ENCODE results near the gene DUT.
"Not testable (repeated sequence)": the region's sequence is repeated elsewhere in the genome, so short reads cannot be mapped to it uniquely, and the experiment has no call there.

DUT gene

DNA sequence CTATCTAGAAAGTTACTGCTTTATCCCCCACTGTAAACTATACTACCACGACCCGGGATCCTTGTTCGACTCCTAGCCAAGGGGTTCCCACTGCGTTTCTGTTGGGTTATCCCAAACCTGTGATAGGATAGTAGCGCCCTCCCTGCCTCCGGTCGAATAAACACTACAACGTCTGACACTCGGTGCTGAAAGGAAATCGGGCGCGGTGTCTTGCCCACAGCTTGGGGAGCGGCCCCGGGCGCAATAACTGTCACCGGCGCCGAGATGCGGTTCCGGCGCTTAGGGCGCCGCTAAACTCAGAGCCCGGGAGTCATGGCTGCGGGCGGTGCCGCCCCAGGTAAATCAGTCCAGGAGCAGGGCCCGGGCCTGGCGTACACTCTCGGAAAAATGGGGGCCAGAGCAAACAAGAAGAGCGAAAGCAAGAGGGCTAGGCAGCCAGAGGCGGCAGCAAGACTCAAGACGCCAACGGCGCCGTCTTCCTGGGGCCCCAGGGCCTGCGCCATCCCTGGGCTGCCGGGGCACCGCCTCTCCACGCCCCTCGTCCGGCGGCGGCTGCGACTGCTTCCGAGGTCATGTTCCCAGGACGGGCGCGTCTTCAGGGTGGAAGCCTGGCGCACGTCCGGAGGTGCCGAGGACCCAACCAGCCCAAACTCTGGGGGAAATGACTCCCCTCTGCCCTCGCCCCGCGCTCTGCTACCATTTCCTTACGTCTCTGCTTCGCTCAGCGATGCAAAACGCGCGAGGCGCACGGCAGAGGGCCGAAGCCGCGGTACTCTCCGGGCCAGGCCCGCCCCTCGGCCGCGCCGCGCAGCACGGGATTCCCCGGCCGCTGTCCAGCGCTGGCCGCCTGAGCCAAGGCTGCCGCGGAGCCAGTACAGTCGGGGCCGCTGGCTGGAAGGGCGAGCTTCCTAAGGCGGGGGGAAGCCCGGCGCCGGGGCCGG, at the start of gene DUT:
DUT (plus strand) TSS at position 575 of the 941 bp plus-strand sequence; CDS start at position 662, 87 bp downstream.
- DNase-seq (ENCODE audit: low read depth in 3 of 3) = peak; percentile 66 to 75 (median 68)

DNA sequence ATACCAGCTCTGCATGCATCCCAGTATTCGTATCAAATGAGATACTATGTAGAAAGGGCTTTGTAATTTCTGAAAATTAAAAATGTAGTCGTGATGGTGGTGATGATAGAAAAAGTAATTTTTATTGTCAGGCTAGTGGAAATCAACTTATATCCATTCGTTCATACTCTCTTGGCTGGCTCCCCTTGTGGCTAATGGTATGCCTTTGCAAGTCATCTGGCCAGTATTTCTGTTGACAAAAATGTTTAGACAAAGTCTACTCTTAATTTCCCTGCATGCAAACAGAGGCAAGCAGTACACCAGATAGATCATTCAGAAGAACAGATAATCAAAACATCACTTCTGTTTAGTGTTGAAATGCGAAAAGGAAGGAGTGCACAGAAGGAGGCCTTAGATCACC, 49.6 kb upstream of the DUT start:
- no peak for DNase-seq (ENCODE audit: low read depth in 3 of 3)

DNA sequence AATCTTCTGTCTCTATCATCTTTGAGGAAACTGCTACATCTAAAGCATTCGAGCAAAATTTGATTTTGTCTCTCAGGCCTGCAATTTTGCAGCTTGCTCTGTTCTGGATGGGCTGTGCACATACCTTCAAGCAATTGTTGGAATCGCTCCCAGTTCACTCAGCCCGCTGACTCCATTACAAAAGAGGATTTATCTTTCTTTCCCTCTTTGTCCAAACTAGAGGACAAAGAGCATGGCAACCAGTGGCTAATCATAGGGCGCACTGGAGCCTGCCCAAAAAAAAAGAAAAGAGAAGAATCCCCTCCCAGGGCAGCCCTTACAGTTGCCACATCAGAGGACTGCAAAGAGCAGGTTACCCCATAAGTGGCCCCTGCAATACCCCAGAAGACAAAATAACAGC, 49.0 kb upstream of the DUT start:
- DNase-seq (ENCODE audit: low read depth in 3 of 3) = no peak

DNA sequence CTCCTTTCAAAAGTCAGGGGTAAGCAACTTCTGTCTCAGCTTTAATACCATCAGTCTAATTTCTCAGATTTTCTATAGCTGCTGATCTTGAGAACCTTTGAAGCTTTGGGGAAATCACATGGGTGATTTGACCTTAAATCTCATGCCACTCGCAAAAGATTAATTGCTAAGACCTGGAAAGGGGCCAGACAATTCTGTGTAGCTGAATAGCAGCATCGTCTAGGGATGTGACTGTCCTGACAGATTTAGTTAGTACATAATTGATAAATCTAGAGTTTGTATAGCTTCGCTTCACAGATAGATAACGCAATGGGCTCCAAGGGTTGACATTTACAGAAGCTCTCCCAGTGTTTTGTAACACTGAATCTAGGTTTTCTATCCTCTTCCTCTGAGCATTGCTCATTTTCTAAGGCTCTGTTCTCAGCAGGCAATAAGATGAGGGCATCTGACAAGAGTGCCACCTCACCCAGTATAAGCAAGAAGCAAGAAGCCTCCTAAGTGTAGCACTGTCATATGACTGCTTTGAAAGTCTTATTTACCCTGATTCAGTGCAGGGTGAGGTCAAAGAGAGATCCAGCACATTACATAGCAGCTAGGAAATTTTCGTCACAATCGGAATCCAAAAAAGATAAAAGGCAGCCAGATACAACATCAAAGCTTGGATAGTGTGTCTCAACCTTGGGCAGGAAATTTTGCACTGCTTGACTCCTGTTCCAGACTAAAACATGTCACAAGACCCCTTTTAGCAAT, 47.7 kb upstream of the DUT start:
- no peak for DNase-seq (ENCODE audit: low read depth in 3 of 3)

DNA sequence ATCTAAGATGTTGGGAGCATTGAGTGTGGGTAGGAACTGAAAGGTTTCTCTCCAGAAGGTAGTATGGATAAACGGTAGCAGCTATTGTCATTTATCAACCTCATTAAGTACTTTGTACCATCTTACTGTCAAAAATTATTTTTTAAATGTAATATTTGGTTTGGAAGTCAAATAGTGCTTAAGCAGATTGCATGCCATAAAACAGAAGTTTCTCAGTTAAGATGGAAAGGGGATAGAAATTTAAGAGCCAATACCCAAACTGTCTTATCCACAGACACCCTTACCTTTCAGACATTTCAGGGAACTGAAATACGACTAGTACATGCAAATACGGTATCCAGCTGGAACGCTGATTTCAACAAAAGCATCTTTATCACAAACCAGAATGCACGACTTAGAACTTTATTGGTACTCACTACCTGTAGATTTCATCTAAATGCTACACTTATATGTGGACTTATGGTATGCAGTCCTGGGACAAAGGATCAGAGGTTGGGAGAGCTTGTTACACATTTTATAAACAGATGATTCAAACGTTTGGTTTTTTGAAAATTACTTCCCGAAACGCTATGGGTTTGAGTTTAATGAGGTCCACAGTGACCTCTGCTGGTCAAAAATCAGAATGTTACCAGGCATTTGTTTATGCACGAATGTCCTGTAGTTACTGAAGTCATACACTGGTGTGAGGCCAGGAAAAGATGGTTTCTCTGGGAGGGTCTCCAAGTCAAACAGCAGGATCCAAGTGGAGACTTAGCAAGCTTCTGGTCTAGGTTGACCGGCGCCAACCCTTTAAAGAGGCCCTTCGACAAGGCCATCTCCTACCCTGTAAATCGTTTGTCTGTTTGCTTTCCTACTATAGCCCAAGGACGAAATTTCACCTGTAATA, 45.7 kb upstream of the DUT start:
- peak in 2 of 3 donors; percentile 26 to 29 for DNase-seq (ENCODE audit: low read depth in 3 of 3)

DNA sequence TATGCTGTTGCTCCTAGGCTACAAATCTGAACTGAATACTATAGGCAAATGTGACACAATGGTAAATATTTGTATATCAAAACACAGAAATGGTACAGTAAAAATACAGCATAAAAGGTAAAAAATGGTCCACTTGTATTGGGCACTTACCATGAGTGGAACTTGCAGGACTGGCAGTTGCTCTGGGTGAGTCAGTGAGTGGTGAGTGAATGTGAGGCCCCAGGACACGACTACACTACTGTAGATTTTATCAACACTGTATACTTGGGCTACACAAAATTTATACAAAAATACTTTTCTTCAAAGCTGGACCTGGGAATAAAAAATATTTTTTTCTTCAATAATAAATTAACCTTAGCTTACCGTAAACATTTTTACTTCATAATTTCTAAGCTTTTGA, 41.6 kb upstream of the DUT start:
- no peak for DNase-seq (ENCODE audit: low read depth in 3 of 3)

DNA sequence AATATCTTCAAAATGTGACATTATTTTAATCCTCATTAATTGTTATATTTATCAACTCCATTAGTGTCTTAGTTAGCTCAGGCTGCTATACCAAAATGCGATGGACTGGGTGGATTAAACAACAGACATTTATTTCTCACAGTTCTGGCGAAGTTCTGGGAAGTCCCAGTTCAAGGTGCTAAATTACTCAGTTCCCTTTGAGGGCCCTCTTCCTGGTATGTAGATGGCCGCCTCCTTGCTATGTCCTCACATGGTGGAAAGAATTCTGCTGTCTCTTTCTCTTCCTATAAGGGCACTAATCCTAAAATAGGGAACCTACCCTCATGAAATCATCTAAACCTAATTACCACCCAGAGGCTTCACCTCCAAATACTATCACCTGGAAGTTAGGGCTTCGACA, 38.8 kb upstream of the DUT start:
- no peak for DNase-seq (ENCODE audit: low read depth in 3 of 3)

DNA sequence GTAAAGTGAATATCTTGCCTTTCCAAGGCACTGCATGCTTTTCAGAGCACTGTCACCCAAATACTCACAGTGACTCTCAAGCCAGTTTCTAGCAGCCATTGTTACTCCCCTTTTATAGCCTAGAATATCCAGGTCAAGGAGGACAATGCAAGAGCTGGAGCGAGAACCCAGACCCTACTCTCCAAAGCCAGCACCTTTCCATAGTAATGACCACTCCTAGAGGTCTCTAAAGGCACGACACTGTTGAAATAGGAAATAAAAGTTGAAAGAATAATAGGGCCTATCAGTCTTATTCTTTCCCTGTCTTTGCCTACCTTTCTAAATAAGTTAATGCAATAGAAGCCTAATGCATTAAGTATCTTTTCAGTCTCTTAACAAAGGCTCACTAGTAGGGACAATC, 33.6 kb upstream of the DUT start:
- DNase-seq (ENCODE audit: low read depth in 3 of 3) = no peak

DNA sequence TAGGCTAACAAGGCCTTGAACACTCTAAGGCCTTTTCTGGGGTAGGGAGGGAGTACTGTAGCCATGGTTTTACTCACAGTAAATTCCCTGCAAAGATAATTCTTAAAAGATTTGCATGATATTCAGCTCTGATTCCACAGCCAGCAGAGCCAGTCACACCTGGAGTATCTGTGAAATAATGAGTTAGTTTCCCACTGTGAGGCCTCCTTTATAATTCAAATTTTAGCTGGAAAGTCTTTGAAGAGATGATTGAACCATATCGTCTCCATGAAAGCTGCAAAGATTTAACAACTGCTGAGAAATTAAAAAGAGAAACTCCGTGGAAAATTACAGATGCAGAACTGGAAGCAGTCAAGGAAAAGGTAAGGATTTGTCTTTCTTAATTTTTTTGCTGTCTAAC, 32.3 kb upstream of the DUT start:
- no peak for DNase-seq (ENCODE audit: low read depth in 3 of 3)

DNA sequence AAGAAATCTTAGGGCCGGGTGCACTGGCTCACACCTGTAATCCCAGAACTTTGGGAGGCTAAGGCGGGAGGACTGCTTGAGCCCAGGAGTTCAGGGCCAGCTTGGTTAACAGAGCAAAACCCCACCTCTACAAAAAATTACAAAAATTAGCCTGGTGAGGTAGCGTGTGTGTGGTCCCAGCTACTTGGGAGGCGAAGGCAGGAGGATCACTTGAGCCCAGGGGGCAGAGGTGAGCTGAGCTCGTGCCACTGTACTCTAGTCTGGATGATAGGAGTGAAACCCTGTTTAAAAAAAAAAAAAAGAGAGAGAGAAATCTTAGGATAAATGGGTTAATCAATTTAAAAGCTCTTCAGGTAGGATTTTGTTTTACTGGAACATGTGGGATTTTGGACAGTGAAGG, 31.2 kb upstream of the DUT start:
- no peak for DNase-seq (ENCODE audit: low read depth in 3 of 3)

DNA sequence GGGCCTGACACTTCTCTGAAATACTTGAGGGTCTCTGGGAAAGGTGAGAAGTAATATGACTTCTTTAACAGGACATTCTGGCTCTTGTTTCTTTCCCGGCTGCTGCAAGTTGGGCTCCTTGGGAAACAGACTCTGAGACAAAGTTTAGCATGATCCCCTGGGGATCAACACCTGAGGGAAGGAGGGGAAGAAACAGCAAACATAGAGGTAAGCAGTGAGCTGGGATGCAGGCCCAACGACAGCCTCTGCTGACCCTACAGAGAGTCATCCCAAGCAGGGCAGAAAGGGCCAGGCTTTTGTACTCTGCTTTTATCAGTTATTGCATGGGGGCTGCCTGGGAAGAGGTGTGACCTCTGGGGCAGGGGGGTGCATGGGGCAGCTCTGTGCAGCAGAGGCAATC, 26.8 kb upstream of the DUT start:
- no peak for DNase-seq (ENCODE audit: low read depth in 3 of 3)

DNA sequence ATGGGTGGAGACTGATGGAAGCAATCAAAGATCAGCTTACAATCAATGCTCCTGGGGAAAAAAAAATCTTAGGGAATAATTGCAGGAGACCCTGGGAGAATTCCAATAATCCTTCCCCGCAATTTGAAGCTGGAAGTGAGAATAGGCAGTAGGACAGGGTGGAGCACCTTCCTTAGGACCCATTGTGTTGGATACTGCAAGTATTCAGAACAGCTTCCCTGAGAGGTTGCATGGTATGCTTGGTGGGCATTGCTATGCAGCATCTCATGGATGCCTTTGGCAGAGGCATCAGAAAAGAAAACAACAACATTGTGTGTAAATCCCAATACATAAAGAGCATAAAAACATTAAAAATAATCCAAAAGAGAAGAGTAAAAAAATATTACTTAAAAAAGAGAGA, 24.6 kb upstream of the DUT start:
- DNase-seq (ENCODE audit: low read depth in 3 of 3) = no peak

DNA sequence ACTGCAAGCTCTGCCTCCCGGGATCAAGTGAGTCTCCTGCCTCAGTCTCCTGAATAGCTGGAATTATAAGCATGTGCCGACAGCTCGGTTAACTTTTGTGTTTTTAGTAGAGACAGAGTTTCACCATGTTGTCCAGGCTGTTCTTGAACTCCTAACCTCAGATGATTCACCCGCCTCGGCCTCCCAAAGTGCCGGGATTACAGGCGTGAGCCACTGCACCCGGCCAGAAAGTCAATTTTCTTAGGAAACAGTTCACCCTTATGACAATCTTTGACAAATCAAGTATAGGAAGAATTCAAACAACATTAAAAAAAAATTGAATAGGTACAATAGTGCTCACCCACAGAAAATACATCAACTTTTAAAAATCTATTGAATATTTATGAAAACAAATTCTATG, 23.6 kb upstream of the DUT start:
- DNase-seq (ENCODE audit: low read depth in 3 of 3) = no peak

DNA sequence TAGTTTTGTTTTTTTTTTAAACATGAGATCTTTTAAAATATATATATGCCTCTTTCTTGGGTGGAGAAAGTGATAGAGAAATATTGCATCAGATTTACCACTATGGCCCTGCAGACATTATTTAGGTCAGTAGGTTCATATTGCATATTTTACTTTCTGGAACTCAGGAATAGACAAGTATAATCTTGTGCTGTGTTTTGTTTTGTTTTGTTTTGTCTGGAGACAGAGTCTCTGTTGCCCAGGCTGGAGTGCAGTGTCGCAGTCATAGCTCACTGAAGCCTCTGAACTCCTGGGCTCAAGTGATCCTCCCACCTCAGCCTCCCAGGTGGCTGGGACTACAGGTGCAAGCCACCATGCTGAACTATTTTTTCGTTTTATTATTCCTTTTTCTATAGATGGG, 21.5 kb upstream of the DUT start:
- no peak for DNase-seq (ENCODE audit: low read depth in 3 of 3)

DNA sequence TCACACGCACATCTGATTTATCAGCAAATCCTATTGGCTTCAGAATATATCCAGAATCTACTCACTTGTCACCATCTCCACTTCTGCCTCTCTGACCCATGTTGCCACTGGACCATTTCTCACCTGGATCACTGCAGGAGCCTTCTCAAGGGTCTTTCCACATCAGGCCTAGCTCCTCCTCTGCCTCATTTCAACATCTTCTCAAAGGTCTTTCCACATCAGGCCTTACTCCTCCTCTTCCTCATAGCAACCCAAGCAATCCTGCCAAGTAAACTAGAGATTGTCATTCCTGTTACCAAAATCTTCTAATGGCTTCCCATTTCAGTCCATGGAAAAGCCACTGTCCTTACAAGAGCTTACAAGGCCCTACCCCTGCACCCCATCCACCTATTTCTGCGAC, 18.0 kb upstream of the DUT start:
- DNase-seq (ENCODE audit: low read depth in 3 of 3) = no peak

DNA sequence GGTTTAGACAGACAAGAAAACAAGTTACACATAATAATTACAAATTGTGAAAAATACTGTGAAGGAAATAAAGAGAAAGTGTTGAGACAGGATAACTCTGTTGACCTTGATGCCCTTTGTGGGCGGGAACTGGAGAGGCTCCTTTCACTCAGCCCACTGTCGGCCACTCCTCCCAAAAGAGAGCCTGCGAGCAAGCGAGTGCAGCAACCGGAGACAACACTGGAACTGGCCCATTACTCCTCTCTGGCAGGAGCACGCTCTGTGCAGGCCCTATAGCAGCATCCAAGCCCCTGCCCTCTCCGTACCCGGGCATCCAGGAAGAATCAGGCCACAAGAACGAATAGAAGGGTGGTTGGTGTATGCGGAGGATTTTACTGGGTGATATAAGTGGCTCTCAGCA, 16.2 kb upstream of the DUT start:
- no peak for DNase-seq (ENCODE audit: low read depth in 3 of 3)

DNA sequence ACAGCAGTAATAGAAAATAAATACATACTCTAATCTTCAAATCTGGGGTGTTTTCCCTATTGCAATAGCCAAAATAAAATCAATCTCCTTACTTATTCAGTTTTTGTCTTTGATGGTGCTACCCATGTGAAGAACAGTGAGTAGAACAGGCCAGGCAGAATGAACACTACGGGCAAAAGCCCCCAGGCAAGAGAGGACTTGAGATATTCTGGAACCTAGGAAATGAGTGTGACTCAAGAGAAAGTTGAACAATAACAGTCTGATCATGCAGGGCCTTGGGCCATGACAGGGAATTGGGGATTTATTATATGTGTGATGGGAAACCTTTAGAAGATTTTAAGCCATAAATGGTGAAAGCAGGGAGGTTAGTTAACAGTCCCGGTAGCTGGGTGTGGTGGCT, 14.0 kb upstream of the DUT start:
- no peak for DNase-seq (ENCODE audit: low read depth in 3 of 3)

DNA sequence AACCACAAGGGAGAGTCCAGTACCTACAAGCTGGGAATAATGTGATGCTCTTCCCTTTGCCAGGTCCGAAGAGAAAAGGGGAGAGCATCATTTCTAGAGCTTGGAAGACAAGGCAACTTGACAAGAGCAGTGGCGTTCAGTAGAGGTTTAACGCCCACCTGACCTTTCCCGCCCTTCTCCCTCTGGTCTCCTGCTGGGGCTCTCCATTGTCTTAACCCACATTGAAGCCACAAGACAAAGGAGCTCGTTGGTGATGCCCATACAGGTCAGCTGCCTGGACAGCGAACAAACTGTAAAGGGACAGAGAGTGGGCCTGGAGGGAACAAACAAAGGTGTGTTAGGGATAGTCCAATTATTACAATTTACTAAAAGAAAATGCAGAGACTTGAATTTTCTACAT, 13.1 kb upstream of the DUT start:
- no peak for DNase-seq (ENCODE audit: low read depth in 3 of 3)

DNA sequence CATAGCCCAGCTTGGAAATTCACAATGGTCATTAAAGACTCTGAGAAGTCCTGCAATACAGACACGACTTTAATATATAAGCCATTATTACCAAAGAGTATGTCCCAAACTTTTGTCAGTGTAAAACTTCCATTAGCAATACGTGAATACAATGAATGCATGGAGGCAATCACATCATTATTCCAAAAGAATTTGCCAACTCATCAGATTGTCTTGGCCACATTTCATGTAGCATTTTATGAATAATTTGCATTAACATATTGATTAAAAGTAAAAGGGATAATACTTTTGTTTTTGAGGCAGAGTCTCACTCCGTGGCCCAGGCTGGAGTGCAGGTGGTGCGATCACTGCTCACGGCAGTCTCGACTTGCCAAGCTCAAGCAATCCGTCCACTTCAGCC, 7.9 kb upstream of the DUT start:
- DNase-seq (ENCODE audit: low read depth in 3 of 3) = no peak

DNA sequence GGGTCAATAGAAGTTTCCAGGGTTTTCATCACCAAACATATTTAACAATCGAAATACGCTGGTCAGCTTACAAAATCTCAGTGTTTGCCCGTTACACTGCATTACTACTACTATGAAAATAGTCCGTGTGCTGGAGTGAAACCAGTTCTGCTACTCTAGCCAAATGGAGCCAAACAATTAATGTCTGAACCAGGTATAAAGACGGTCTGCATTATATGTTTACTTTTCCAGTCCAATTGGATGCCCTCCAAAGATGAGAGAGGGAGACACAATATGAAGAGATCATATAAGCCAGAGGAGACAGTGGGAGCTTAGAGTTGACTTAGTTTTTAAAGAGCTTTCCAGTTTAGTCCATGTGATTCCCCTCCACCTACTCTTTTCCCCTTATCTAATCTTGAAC, 6.3 kb upstream of the DUT start:
- no peak for DNase-seq (ENCODE audit: low read depth in 3 of 3)

DNA sequence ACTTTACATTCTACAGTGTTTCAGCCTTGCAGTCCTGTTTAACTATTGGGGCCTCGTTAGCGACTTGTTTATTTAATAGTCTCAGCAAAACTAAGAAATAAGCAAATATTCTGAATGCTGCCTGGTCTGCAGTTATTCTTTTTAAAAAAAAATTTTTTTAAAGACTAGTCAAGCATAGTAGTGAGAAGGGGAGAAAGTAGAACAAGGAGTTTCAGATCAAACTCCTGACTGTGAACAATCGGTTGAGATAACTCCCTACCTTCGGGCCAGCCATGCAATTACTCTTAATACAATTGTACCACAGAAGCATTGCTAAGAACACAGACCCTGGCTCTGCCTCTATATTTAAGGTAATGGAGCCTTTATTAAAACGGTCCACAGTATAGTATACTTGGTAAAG, 5.8 kb upstream of the DUT start:
- no peak for DNase-seq (ENCODE audit: low read depth in 3 of 3)

DNA sequence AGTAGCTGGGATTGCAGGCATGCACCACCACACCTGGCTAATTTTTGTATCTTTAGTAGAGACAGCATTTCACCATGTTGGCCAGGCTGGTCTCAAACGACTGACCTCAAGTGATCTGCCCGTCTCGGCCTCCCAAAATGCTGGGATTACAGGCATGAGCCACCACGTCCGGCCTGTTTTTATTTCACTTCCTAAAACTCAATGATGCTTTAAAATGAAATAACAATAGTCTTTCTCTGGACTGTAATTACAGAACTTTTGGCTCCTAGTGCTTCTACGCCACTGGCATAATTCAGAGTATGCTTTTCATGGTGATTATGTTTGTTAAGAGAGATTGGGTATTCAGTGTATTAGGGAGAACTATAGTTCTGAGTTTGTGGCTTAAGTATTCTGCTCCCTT, 5.0 kb upstream of the DUT start:
- DNase-seq (ENCODE audit: low read depth in 3 of 3) = not testable (repeated sequence)

All from stimulated activated CD4-positive, alpha-beta T cell treated with anti-CD3 and anti-CD28 coated beads, TNF-alpha, amount 100 ng/mL, for 48 hours (primary cell).